GM23248 (cell line): Measurements from ENCODE around the gene MAGI3. TPM values are rescaled to one million over a fixed set of nuclear protein-coding genes. Genes with fewer than 3 reads are reported as not detected.
A peak's percentile ranks its signal among the peaks of the same experiment; 100 is the strongest.

Experiments
- DNase-seq: peaks from one replicate; pipeline ENCODE4 v3.0.0-alpha.2; 2015
- H2AFZ ChIP-seq: fragments of 200-600 bp; sonication (generic); 2 replicates; pipeline ENCODE4 v1.6.1; 2016; ENCODE audit warnings: antibody characterized with exemption
- H3F3A ChIP-seq: fragments of 200-600 bp; sonication (generic); 2 replicates; pipeline ENCODE4 v1.6.1; 2016; ENCODE audit warnings: mild to moderate bottlenecking, antibody characterized with exemption, mixed run types; ENCODE audit not compliant: insufficient read depth
- H3K27ac ChIP-seq: fragments of 200-600 bp; sonication (generic); 2 replicates; pipeline ENCODE4 v1.5.1; 2016; ENCODE audit warnings: mild to moderate bottlenecking
- H3K27me3 ChIP-seq: fragments of 200-600 bp; sonication (generic); replicated peaks from 2 replicates; pipeline ENCODE4 v1.6.1; 2016; ENCODE audit warnings: mild to moderate bottlenecking; ENCODE audit not compliant: insufficient read depth
- H3K36me3 ChIP-seq: fragments of 200-600 bp; sonication (generic); 2 replicates; pipeline ENCODE4 v1.6.1; 2016; ENCODE audit warnings: low read depth, mild to moderate bottlenecking
- H3K4me1 ChIP-seq: fragments of 200-600 bp; sonication (generic); 2 replicates; pipeline ENCODE4 v1.6.1; 2016; ENCODE audit warnings: mild to moderate bottlenecking; ENCODE audit not compliant: insufficient read depth
- H3K4me2 ChIP-seq: fragments of 200-600 bp; sonication (generic); one replicate; pipeline ENCODE4 v1.6.1; 2016; ENCODE audit warnings: mild to moderate bottlenecking; ENCODE audit not compliant: unreplicated experiment
- H3K4me3 ChIP-seq: fragments of 200-600 bp; sonication (generic); 2 replicates; pipeline ENCODE4 v1.5.1; 2016; ENCODE audit warnings: mild to moderate bottlenecking
- H3K79me2 ChIP-seq: fragments of 200-600 bp; sonication (generic); 2 replicates; pipeline ENCODE4 v1.6.1; 2016; ENCODE audit warnings: mild to moderate bottlenecking; ENCODE audit not compliant: insufficient read depth
- H3K9ac ChIP-seq: fragments of 200-600 bp; sonication (generic); 2 replicates; pipeline ENCODE4 v1.6.1; 2016; ENCODE audit warnings: mild to moderate bottlenecking
- H3K9me2 ChIP-seq: fragments of 200-600 bp; sonication (generic); 2 replicates; pipeline ENCODE4 v1.6.1; 2016; ENCODE audit warnings: mixed run types, mild to moderate bottlenecking, moderate library complexity; ENCODE audit not compliant: insufficient read depth
- H3K9me3 ChIP-seq: fragments of 200-600 bp; sonication (generic); one replicate; pipeline ENCODE4 v1.6.1; 2017; ENCODE audit warnings: low read depth
- H4K20me1 ChIP-seq: fragments of 200-600 bp; sonication (generic); 2 replicates; pipeline ENCODE4 v1.6.0; 2016; ENCODE audit not compliant: insufficient read depth
- EZH2 ChIP-seq: fragments of 200-600 bp; sonication (generic); IDR thresholded peaks from 2 replicates; pipeline ENCODE4 v1.6.1; 2018; ENCODE audit warnings: antibody characterized with exemption, mild to moderate bottlenecking; ENCODE audit not compliant: insufficient read depth, poor library complexity, severe bottlenecking
- EZH2phosphoT487 ChIP-seq: fragments of 200-600 bp; sonication (generic); IDR thresholded peaks from 2 replicates; pipeline ENCODE4 v1.6.1; 2018; ENCODE audit warnings: antibody characterized with exemption, moderate library complexity, mild to moderate bottlenecking, low read depth; ENCODE audit not compliant: insufficient read depth
- WGBS, 2 experiments: methylation state at CpG; one replicate each; pipeline ENCODE4 v1.1.6; 2015 to 2017; ENCODE audit warnings: low lambda C conversion rate in 2 of 2, low coverage in 1 of 2; ENCODE audit errors: missing lambda C conversion rate in 2 of 2; 5-methylcytosine and 5-hydroxymethylcytosine counted together
- in situ Hi-C: fragments of 300-500 bp; cut with MboI; formaldehyde crosslinking; loops from 2 replicates; pipeline ENCODE4 v1.15.0; 2020
- polyA plus RNA-seq: library from polyadenylated mRNA; unstranded; fragments of >200 nt; fragmentation: Nextera tagmentation; extraction: Ambion mirVana; gene quantifications from 2 replicates; pipeline ENCODE4 v1.2.1, GENCODE V29; 2016
- total RNA-seq: library from RNA; depleted of rRNA; stranded (reverse); fragments of >200 nt; shearing (Covaris generic); gene quantifications from 2 replicates; pipeline ENCODE4 v1.2.3, GENCODE V29; 2014

MAGI3 gene
- total and polyA plus RNA-seq, 2 experiments from 2014 or later, result 1.9 to 7.2 TPM

DNA sequence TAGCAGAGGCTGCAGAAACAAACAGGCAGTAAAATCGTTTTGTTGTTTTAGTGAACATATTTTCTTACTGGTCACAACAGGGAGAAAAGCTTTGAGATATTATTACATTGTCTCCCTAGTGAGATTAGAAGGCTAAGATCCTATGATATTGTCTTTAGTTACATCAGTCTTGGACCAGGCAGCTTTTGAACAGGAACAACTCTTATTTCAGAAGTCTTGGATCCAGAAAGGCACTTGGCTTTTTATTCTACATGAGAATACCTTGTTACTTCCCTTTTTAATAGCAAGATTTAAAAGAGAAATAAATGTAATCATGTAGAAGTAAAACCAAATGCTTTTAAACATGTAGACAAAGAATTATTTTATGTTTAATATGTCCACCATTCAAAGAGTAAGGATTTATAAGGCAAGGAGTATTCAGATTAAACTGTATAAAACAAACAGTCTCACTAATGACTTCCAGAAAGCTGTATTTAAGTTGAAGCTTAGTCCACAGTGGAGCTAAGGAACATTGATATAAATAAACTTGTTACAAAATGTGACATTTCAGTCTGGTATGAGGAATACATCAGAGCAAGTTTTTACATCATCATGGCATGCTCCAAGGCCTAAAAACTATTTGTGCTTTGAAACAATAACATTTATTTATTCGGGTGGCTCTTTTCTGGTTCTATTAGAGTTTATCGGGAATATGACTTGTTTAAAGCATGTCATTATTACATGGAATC lies 296.7 kb downstream of the MAGI3 start:
- Histone ChIP-seq H3K9ac (no peak overlapping the region), H3K36me3 (no peaks in the 10 kb centered on the region), H2AFZ (no peak overlapping the region), H4K20me1 (no peaks in the 10 kb centered on the region), H3K4me3 (no peak overlapping the region), H3K4me2 (no peak overlapping the region), H3K9me3 (no peaks in the 10 kb centered on the region), H3K9me2 (no peaks in the 10 kb centered on the region), H3F3A (peaks cover 18% of the 10 kb centered on the region; the same call in 1 of the 2 replicates), H3K79me2 (no peaks in the 10 kb centered on the region), H3K27me3 (no peaks in the 10 kb centered on the region), H3K4me1 (peaks cover 17% of the 10 kb centered on the region), H3K27ac (peak overlapping the region; percentile 20; the same call in 1 of the 2 replicates)
- WGBS, 2 experiments, result 82 to 83% methylated on average over 3 of the region's 3 CpGs
- TF ChIP-seq EZH2phosphoT487, result no peak
- TF ChIP-seq EZH2, result no peak
- in situ Hi-C loops, result loop anchor here (10.0 kb wide), 1 partner anchor 542 kb away; no protein-coding TSS in a partner anchor
- DNase-seq, result peak; percentile 55

DNA sequence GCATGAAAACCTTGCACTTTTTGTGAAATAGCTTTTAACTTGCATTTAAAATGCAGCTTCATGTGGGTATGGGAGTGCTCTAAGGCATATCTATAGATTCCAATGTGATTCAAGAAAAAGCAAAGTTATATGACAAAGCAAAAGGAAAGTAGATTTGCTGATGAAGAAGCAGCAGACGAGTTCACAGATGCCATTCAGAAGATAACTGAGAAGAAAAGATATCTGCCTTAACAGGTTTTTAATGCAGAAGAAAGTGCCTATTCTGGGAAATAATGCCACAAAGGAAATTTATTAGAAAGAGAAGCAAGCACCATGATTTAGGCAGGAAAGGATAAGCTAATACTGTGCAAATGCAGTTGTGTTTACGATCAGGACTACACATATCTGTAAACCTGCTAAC lies 300.9 kb downstream of the MAGI3 start:
- TF ChIP-seq EZH2 (no peak), EZH2phosphoT487 (no peak)
- H3K27ac ChIP-seq, result no peak overlapping the region
- H3K9ac ChIP-seq, result no peak overlapping the region
- no peaks in the 10 kb centered on the region for H3K9me2 ChIP-seq
- no peaks in the 10 kb centered on the region for H3K27me3 ChIP-seq
- no peaks in the 10 kb centered on the region for H4K20me1 ChIP-seq
- no peaks in the 10 kb centered on the region for H3K4me1 ChIP-seq
- 100% methylated on average over 2 of the region's 2 CpGs for WGBS, 2 experiments
- no peak overlapping the region for H3K4me3 ChIP-seq
- no peaks in the 10 kb centered on the region for H3K9me3 ChIP-seq
- no peak for DNase-seq
- no peak overlapping the region for H3K4me2 ChIP-seq
- H3K36me3 ChIP-seq, result 0 out of 2 replicates have a peak, but pooled peaks cover 11% of the 10 kb centered on the region
- no peaks in the 10 kb centered on the region for H3K79me2 ChIP-seq
- H2AFZ ChIP-seq, result no peak overlapping the region
- H3F3A ChIP-seq, result no peaks in the 10 kb centered on the region
- in situ Hi-C loops, result no loop called here

DNA sequence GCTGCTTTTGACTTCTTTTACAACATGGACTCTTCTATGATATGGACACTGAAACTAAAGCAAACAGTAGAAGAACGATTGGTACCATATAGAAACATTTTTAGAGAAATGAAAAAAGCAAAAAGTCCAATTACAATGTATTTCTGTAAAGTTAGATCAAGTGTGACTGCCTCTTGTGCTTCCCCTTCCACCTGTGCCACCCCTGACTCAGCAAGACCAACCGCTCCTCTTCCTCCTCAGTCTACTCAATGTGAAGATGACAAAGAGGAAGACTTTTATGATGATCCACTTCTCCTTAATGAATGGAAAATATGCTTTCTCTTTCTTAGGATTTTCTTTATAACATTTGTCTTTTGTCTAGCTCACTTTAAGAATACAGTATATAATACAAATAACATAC lies 302.0 kb downstream of the MAGI3 start:
- Histone ChIP-seq H4K20me1 (no peaks in the 10 kb centered on the region), H3K4me2 (no peak overlapping the region), H3K27me3 (no peaks in the 10 kb centered on the region), H3K9me2 (no peaks in the 10 kb centered on the region), H3K4me3 (no peak overlapping the region), H3K79me2 (no peaks in the 10 kb centered on the region), H3K9ac (no peak overlapping the region), H3K9me3 (no peaks in the 10 kb centered on the region), H3K36me3 (peaks cover 20% of the 10 kb centered on the region; the same call in 1 of the 2 replicates), H2AFZ (no peak overlapping the region), H3K4me1 (no peaks in the 10 kb centered on the region), H3K27ac (no peak overlapping the region), H3F3A (no peaks in the 10 kb centered on the region)
- in situ Hi-C loops, result no loop called here
- DNase-seq, result no peak
- no peak for TF ChIP-seq EZH2phosphoT487
- TF ChIP-seq EZH2, result no peak
- 69 to 77% methylated on average over 2 of the region's 2 CpGs for WGBS, 2 experiments

GRCh38 chr1:113692824-113693431 lies 302.6 kb downstream of the MAGI3 start:
- Histone ChIP-seq H3K79me2 (no peaks in the 10 kb centered on the region), H3K9ac (no peak overlapping the region), H3K36me3 (peaks cover 24% of the 10 kb centered on the region), H2AFZ (no peak overlapping the region), H4K20me1 (no peaks in the 10 kb centered on the region), H3K9me2 (no peaks in the 10 kb centered on the region), H3K4me2 (no peak overlapping the region), H3K27me3 (no peaks in the 10 kb centered on the region), H3F3A (no peaks in the 10 kb centered on the region), H3K27ac (no peak overlapping the region), H3K9me3 (no peaks in the 10 kb centered on the region), H3K4me1 (no peaks in the 10 kb centered on the region), H3K4me3 (no peak overlapping the region)
- in situ Hi-C loops, result no loop called here
- no peak for DNase-seq
- TF ChIP-seq EZH2, result no peak
- no peak for TF ChIP-seq EZH2phosphoT487
- 96 to 98% methylated on average over 4 of the region's 4 CpGs for whole genome bisulfite sequencing, 2 experiments
